Measurements from ENCODE around the gene MSN.

GRCh38 chrX:65685112-65685511, 17.7 kb downstream of the MSN start:
- no peak for TF ChIP-seq EZH2phosphoT487 (IDR thresholded peaks at IDR 0.05; ENCODE audit: borderline replicate concordance, low read length)
- no peak for TF ChIP-seq CTCF (IDR thresholded peaks at IDR 0.05; ENCODE audit: low read depth, low read length, poor library complexity, severe bottlenecking)

All from DOHH2 (cell line).